Measurements from ENCODE around the gene RASL11A.
A peak's percentile ranks its signal among the peaks of the same experiment; 100 is the strongest.

Gene RASL11A

GRCh38 chr13:27242702-27243101, 27.9 kb upstream of the RASL11A start:
- no peak for TF ChIP-seq CTCF (conservative IDR thresholded peaks at IDR 0.05; ENCODE audit: low read depth, low read length)
- DNase-seq (ENCODE audit: low read depth) = no peak
- no peak overlapping the region for H3K4me3 ChIP-seq (ENCODE audit: low read depth, low read length)

- no peak for TF ChIP-seq CTCF (conservative IDR thresholded peaks at IDR 0.05; ENCODE audit: low read depth, low read length)
- H3K4me3 ChIP-seq (ENCODE audit: low read depth, low read length) = no peak overlapping the region
- DNase-seq (ENCODE audit: low read depth) = no peak
These were observed 25.0 kb upstream of the RASL11A start for GRCh38 chr13:27245610-27246009.

- peak overlapping the region; percentile 94 for H3K4me3 ChIP-seq (ENCODE audit: low read depth, low read length)
- TF ChIP-seq CTCF (conservative IDR thresholded peaks at IDR 0.05; ENCODE audit: low read depth, low read length) = no peak
- DNase-seq (ENCODE audit: low read depth) = no peak
These were observed 19.8 kb upstream of the RASL11A start for GRCh38 chr13:27250833-27251165.

- TF ChIP-seq CTCF (conservative IDR thresholded peaks at IDR 0.05; ENCODE audit: low read depth, low read length) = no peak
- peak within 1 kb of the TSS; percentile 94 for H3K4me3 ChIP-seq (ENCODE audit: low read depth, low read length)
- DNase-seq (ENCODE audit: low read depth) = peak; percentile 99
These were observed 19.2 kb upstream of the RASL11A start, which contains the start of gene RPL21 for GRCh38 chr13:27251166-27252091. Gene RPL21, plus strand, starts transcription at chr13:27251558. Its CDS starts 2,219 bp downstream, at chr13:27253777.

GRCh38 chr13:27252467-27252866, 18.2 kb upstream of the RASL11A start:
- TF ChIP-seq CTCF (conservative IDR thresholded peaks at IDR 0.05; ENCODE audit: low read depth, low read length) = no peak
- peak overlapping the region; percentile 94 for H3K4me3 ChIP-seq (ENCODE audit: low read depth, low read length)
- DNase-seq (ENCODE audit: low read depth) = no peak

GRCh38 chr13:27257233-27257568, 13.4 kb upstream of the RASL11A start:
- TF ChIP-seq CTCF (conservative IDR thresholded peaks at IDR 0.05; ENCODE audit: low read depth, low read length) = no peak
- H3K4me3 ChIP-seq (ENCODE audit: low read depth, low read length) = no peak overlapping the region
- no peak for DNase-seq (ENCODE audit: low read depth)
